GM23248 (cell line): ENCODE data around the gene SCN8A. TPM values are rescaled to one million over a fixed set of nuclear protein-coding genes. Genes with fewer than 3 reads are reported as not detected.

Experiments used
- DNase-seq: peaks from one replicate; pipeline ENCODE4 v3.0.0-alpha.2; 2015
- H2AFZ ChIP-seq: fragments of 200-600 bp; sonication (generic); 2 replicates; pipeline ENCODE4 v1.6.1; 2016; ENCODE audit warnings: antibody characterized with exemption
- H3F3A ChIP-seq: fragments of 200-600 bp; sonication (generic); 2 replicates; pipeline ENCODE4 v1.6.1; 2016; ENCODE audit warnings: mild to moderate bottlenecking, antibody characterized with exemption, mixed run types; ENCODE audit not compliant: insufficient read depth
- H3K27ac ChIP-seq: fragments of 200-600 bp; sonication (generic); 2 replicates; pipeline ENCODE4 v1.5.1; 2016; ENCODE audit warnings: mild to moderate bottlenecking
- H3K27me3 ChIP-seq: fragments of 200-600 bp; sonication (generic); replicated peaks from 2 replicates; pipeline ENCODE4 v1.6.1; 2016; ENCODE audit warnings: mild to moderate bottlenecking; ENCODE audit not compliant: insufficient read depth
- H3K36me3 ChIP-seq: fragments of 200-600 bp; sonication (generic); 2 replicates; pipeline ENCODE4 v1.6.1; 2016; ENCODE audit warnings: low read depth, mild to moderate bottlenecking
- H3K4me1 ChIP-seq: fragments of 200-600 bp; sonication (generic); 2 replicates; pipeline ENCODE4 v1.6.1; 2016; ENCODE audit warnings: mild to moderate bottlenecking; ENCODE audit not compliant: insufficient read depth
- H3K4me2 ChIP-seq: fragments of 200-600 bp; sonication (generic); one replicate; pipeline ENCODE4 v1.6.1; 2016; ENCODE audit warnings: mild to moderate bottlenecking; ENCODE audit not compliant: unreplicated experiment
- H3K4me3 ChIP-seq: fragments of 200-600 bp; sonication (generic); 2 replicates; pipeline ENCODE4 v1.5.1; 2016; ENCODE audit warnings: mild to moderate bottlenecking
- H3K79me2 ChIP-seq: fragments of 200-600 bp; sonication (generic); 2 replicates; pipeline ENCODE4 v1.6.1; 2016; ENCODE audit warnings: mild to moderate bottlenecking; ENCODE audit not compliant: insufficient read depth
- H3K9ac ChIP-seq: fragments of 200-600 bp; sonication (generic); 2 replicates; pipeline ENCODE4 v1.6.1; 2016; ENCODE audit warnings: mild to moderate bottlenecking
- H3K9me2 ChIP-seq: fragments of 200-600 bp; sonication (generic); 2 replicates; pipeline ENCODE4 v1.6.1; 2016; ENCODE audit warnings: mixed run types, mild to moderate bottlenecking, moderate library complexity; ENCODE audit not compliant: insufficient read depth
- H3K9me3 ChIP-seq: fragments of 200-600 bp; sonication (generic); one replicate; pipeline ENCODE4 v1.6.1; 2017; ENCODE audit warnings: low read depth
- H4K20me1 ChIP-seq: fragments of 200-600 bp; sonication (generic); 2 replicates; pipeline ENCODE4 v1.6.0; 2016; ENCODE audit not compliant: insufficient read depth
- EZH2 ChIP-seq: fragments of 200-600 bp; sonication (generic); IDR thresholded peaks from 2 replicates; pipeline ENCODE4 v1.6.1; 2018; ENCODE audit warnings: antibody characterized with exemption, mild to moderate bottlenecking; ENCODE audit not compliant: insufficient read depth, poor library complexity, severe bottlenecking
- EZH2phosphoT487 ChIP-seq: fragments of 200-600 bp; sonication (generic); IDR thresholded peaks from 2 replicates; pipeline ENCODE4 v1.6.1; 2018; ENCODE audit warnings: antibody characterized with exemption, moderate library complexity, mild to moderate bottlenecking, low read depth; ENCODE audit not compliant: insufficient read depth
- WGBS, 2 experiments: methylation state at CpG; one replicate each; pipeline ENCODE4 v1.1.6; 2015 to 2017; ENCODE audit warnings: low lambda C conversion rate in 2 of 2, low coverage in 1 of 2; ENCODE audit errors: missing lambda C conversion rate in 2 of 2; 5-methylcytosine and 5-hydroxymethylcytosine counted together
- in situ Hi-C: fragments of 300-500 bp; cut with MboI; formaldehyde crosslinking; loops from 2 replicates; pipeline ENCODE4 v1.15.0; 2020
- polyA plus RNA-seq: library from polyadenylated mRNA; unstranded; fragments of >200 nt; fragmentation: Nextera tagmentation; extraction: Ambion mirVana; gene quantifications from 2 replicates; pipeline ENCODE4 v1.2.1, GENCODE V29; 2016
- total RNA-seq: library from RNA; depleted of rRNA; stranded (reverse); fragments of >200 nt; shearing (Covaris generic); gene quantifications from 2 replicates; pipeline ENCODE4 v1.2.3, GENCODE V29; 2014

SCN8A gene
- total and polyA plus RNA-seq, 2 experiments from 2014 or later, result 6.7 to 13.8 TPM

GRCh38 chr12:51620448-51620847 is 29.4 kb downstream of the SCN8A start:
- peaks cover 10% of the 10 kb centered on the region; the same call in 1 of the 2 replicates for H4K20me1 ChIP-seq
- in situ Hi-C loops, result no loop called here

GRCh38 chr12:51621156-51621922 is 30.3 kb downstream of the SCN8A start:
- H3K9me2 ChIP-seq, result no peaks in the 10 kb centered on the region
- peak; percentile 47 for DNase-seq
- peaks cover 10% of the 10 kb centered on the region; the same call in 1 of the 2 replicates for H4K20me1 ChIP-seq
- peaks cover 39% of the 10 kb centered on the region for H3F3A ChIP-seq
- H3K27ac ChIP-seq, result peak overlapping the region; percentile 64
- H3K27me3 ChIP-seq, result no peaks in the 10 kb centered on the region
- WGBS, 2 experiments, result 60 to 69% methylated on average over 7 of the region's 7 CpGs
- H3K9me3 ChIP-seq, result no peaks in the 10 kb centered on the region
- in situ Hi-C loops, result no loop called here
- TF ChIP-seq EZH2 (no peak), EZH2phosphoT487 (no peak)
- peaks cover 94% of the 10 kb centered on the region for H3K79me2 ChIP-seq
- no peaks in the 10 kb centered on the region for H3K36me3 ChIP-seq
- H3K4me1 ChIP-seq, result peaks cover 42% of the 10 kb centered on the region
- no peak overlapping the region for H3K4me3 ChIP-seq
- H2AFZ ChIP-seq, result no peak overlapping the region
- H3K4me2 ChIP-seq, result peak overlapping the region; percentile 74
- H3K9ac ChIP-seq, result peak overlapping the region; percentile 22; the same call in 1 of the 2 replicates

More at GRCh38 chr12:51620448-51620847, 29.4 kb downstream of the SCN8A start:
- Histone ChIP-seq H3K9me3 (no peaks in the 10 kb centered on the region), H3K4me3 (no peak overlapping the region), H3K27me3 (no peaks in the 10 kb centered on the region), H2AFZ (no peak overlapping the region), H3K4me1 (peaks cover 42% of the 10 kb centered on the region), H3K9me2 (no peaks in the 10 kb centered on the region), H3K4me2 (peak overlapping the region; percentile 74), H3K36me3 (no peaks in the 10 kb centered on the region), H3K79me2 (peaks cover 93% of the 10 kb centered on the region), H3F3A (peaks cover 39% of the 10 kb centered on the region), H3K27ac (peak overlapping the region; percentile 64), H3K9ac (no peak overlapping the region)
- TF ChIP-seq EZH2phosphoT487, result no peak
- TF ChIP-seq EZH2, result no peak
- WGBS, 2 experiments, result 67 to 72% methylated on average over 4 of the region's 4 CpGs
- DNase-seq, result peak; percentile 63

GRCh38 chr12:51622564-51622963 is 31.5 kb downstream of the SCN8A start:
- peak overlapping the region; percentile 64 for H3K27ac ChIP-seq
- no peak for TF ChIP-seq EZH2phosphoT487
- TF ChIP-seq EZH2, result no peak
- DNase-seq, result peak; percentile 80

DNA sequence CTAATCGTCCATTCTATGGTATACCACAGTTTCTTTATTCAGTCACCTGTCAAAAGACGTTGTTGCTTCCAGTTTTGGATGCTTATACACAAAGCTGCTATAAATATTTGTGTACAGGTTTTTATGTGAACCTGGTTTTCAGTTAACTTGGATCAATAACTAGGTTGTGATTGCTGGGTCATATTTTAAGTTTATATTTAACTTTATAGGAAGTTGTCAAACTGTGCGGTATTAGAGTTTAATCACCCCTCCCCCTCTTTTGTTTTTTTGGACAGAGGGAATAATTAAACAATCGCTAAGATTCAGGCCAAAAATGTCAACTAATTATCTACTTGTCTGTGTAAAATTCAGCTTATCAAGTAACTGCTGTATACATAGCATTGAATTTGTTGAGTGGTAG is 34.3 kb downstream of the SCN8A start:
- H3K4me1 ChIP-seq, result peaks cover 39% of the 10 kb centered on the region
- no peak for DNase-seq
- peaks cover 30% of the 10 kb centered on the region for H3F3A ChIP-seq
- no peak overlapping the region for H3K27ac ChIP-seq
- in situ Hi-C loops, result no loop called here
- peaks cover 13% of the 10 kb centered on the region for H4K20me1 ChIP-seq
- no peaks in the 10 kb centered on the region for H3K36me3 ChIP-seq
- H3K9ac ChIP-seq, result no peak overlapping the region
- no peak overlapping the region for H2AFZ ChIP-seq
- TF ChIP-seq EZH2 (no peak), EZH2phosphoT487 (no peak)
- H3K9me3 ChIP-seq, result no peaks in the 10 kb centered on the region
- peaks cover 94% of the 10 kb centered on the region for H3K79me2 ChIP-seq
- no peaks in the 10 kb centered on the region for H3K9me2 ChIP-seq
- no peak overlapping the region for H3K4me3 ChIP-seq
- 53 to 58% methylated on average over 4 of the region's 4 CpGs for WGBS, 2 experiments
- no peak overlapping the region for H3K4me2 ChIP-seq
- no peaks in the 10 kb centered on the region for H3K27me3 ChIP-seq

More at GRCh38 chr12:51622564-51622963, 31.5 kb downstream of the SCN8A start:
- Histone ChIP-seq H3K9me3 (no peaks in the 10 kb centered on the region), H3K4me2 (peak overlapping the region; percentile 74), H4K20me1 (peaks cover 15% of the 10 kb centered on the region), H3K27me3 (no peaks in the 10 kb centered on the region), H3K36me3 (no peaks in the 10 kb centered on the region), H3K79me2 (peaks cover 94% of the 10 kb centered on the region), H3K4me1 (peaks cover 42% of the 10 kb centered on the region), H3K9ac (no peak overlapping the region), H2AFZ (no peak overlapping the region), H3K4me3 (peak overlapping the region; percentile 22; the same call in 1 of the 2 replicates), H3K9me2 (no peaks in the 10 kb centered on the region), H3F3A (peaks cover 39% of the 10 kb centered on the region)
- WGBS, 2 experiments, result 12 to 20% methylated on average over 1 of the region's 1 CpG
- in situ Hi-C loops, result no loop called here
